Stimulated activated CD4-positive, alpha-beta T cell treated with anti-CD3 and anti-CD28 coated beads, Interleukin-12 subunit alpha, Interleukin-12 subunit beta, amount 100 ng/mL, for 48 hours (primary cell): ENCODE measurements around the gene C19orf33.

Experiments
- DNase-seq, 3 donors: peaks; one replicate each; pipeline ENCODE4 v3.0.0-alpha.2; 2020; ENCODE audit warnings: low read depth in 2 of 3, low spot score in 1 of 3

Gene C19orf33

DNA sequence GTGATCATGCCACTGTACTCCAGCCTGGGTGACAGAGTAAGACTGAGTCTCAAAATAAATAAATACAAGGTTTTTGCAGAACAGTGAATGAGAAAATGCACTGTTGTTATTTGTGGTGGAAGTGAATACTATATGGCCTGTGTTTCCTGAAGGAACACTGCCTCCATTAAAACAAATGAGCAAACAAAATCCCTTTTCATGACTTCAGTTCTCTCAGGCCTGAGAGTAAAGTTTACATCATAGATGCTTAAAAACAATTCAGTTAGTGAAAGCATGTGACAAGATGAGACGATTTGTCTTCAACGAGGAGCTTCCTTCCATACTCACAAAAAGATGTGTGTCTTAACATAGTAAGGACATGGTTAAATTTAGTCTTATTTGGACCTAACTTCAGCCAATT, 25.3 kb upstream of the C19orf33 start:
- no peak for DNase-seq

DNA sequence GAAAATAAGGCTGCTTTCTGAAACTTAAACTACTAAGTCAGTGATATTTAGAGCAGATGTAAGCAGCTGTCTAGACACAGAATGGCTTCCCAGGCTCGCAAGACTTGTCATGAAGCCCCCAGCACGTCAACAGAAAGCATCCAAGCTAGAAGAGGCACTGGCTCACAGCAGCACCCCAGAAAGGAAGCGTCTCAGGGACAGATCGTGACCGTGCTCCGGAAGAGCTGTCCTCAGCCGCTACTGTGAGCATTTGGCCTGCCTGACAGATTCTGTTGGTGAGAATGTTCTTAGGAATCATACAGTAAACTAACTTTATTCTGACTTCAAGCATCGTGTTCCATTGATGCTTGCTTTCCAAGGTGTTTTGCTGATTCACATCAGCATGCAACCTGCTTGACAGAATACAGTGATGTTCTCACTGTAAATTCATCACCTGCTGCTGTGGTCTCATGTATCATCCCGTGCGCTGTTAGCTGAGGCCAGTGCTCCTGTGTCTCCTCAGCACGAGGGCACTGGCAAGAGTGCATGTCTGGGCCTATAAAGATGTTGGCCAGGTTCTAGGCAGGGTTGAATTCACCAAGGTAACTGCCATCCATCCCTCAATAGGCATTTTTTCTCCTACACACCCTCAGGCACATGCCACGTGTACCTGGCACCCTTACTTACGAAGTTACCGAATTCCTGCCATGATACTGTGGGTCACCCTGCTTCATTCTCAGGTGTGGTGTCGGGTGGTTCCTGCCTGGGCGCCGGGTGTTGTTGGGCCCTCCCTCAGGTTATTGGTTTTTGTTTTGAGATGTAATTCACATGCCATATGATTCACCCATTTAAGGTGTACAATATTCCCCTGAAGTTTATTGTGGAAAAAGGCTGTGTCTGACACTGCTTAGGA, 23.8 kb upstream of the C19orf33 start:
- no peak for DNase-seq

DNA sequence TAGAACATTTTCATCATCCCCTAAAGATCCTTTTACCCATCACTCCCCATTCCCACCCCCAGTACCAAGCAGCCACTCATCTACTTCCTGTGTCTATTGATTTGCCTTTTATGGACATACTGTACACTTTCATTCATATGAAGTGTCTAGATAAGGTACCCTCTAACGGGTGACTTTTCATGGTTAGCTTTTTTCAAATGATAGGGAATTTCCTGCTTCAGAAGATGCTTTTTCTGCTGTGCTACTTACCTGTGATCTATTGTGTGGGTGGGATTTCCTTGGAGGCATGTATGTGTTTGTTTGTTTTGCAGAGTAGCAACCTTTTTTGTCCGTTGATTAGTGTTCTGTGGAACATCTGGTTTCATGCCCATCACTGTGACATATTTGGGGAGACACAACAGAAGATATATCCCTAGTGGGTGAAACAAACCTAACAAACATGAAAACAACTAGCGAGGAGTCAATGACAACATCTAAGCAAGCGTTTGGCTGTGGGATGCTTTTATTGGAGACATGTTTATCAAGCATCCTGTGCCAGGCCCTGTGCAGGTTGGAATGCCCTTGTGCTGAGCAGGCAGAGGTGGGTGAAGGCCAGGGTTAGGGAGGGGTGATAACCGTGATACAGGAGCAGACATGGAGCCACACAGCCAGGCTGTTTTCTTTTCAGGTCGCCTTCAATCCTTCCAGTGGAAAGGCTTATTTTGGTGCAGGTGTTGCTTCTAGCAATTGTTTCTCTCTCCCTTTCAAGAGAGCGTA, 22.1 kb upstream of the C19orf33 start:
- no peak for DNase-seq

DNA sequence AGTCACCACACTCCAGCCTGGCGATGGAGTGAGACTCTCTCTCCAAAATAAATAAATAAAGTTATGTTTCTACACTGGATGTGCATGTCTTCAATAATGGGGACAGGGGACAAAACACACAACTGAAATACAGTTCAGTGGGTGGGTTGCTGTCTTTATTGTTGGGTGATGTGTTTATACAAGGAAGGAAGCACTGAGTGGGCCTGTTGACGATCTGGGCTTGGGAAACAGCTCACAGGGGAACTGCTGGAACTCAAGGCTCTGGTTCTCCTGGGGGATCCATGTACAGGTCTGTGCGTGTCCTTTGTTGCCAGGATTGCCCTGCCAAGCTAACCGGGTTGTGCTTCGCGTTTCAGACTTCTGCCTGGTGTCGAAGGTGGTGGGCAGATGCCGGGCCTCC, 20.8 kb upstream of the C19orf33 start:
- DNase-seq = no peak

DNA sequence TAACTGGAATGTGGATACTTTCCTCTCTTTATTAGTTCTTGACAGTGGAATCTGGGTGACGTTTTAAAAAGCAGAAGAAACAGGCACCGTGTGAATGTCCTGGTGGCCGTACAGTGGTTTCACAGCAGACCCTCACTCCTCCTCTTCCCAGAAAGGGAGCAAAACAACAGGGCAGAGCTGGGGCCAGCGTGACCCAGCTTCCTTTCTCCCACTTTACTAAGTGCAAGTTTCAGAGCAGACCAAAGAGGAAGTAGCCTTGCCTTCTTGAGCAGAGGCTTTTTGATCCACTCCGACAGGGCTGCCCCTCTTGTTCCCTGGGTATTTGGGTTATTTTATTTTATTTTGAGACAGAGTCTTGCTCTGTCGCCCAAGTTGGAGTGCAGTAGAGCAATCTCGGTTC, 19.6 kb upstream of the C19orf33 start:
- no peak for DNase-seq

DNA sequence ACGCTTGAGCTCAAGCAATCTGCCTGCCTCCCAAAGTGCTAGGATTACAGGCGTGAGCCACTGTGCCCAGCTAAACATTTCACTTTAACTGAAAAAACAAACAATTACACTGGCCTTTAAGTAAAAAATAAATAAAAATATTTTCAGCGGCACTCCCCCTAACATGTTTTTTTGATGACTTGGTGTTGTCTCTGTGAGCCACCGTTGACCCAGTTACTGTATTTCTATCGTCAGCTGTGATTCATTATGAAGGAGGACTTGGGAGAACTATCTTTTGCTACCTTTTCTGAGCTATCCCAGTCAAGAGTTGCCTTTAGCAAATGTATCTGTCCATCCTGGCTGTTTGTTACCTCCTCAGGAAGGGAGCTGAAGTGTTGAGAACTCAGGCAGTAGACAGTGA, 18.5 kb upstream of the C19orf33 start:
- DNase-seq = no peak

DNA sequence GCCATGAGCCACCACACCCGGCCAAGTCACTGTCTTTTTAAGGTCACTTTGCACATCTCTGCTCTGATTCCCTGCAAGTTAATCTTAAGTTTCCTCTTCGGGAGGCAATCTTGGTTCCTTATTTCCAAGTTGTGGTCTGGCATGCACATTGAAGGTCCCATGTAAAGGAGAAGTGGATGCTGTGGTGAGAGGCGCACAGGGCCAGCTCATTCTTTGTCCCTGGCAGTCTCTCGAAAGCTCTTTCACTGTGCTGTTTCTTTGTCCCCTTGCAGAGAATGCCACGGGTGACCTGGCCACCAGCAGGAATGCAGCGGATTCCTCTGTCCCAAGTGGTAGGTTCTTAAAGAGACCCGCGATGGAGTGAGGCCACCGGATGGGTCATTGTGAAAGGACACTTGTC, 16.4 kb upstream of the C19orf33 start:
- no peak for DNase-seq

DNA sequence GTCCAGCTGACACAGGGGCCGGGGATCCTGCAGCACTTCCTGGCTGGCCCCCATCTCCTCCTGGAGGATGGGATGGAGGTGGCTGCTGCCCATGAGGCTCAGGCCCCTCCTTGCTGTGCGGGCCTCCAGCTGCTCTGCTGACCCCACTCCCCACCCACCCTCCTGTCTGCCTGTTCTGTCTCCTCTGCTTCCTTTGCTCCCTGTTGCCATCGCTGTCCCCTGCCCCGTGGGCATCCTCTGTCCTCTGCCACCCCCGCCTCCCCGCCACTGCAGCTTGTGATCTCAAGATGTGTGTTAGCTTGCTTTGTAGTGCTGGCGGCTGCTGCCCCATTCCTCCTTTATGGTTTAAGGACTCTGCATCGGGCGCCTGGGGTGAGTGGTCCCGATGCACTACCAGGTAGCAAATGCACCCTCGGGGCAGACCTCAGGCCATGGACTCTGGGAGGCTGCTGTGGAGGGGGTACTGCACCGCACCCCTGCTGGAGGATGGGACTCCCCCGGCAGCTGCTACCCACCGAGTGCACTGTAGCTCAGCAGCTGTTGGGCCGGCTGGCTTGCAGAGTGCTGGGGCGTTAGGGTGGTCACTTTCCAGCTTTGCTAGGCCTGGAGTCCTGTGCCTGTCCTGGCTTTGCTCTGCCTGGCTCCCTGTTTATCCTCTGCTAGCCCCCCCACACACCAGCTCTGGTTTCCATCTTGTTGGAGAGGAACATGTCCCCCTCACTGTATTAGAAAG, 15.8 kb upstream of the C19orf33 start:
- no peak for DNase-seq

DNA sequence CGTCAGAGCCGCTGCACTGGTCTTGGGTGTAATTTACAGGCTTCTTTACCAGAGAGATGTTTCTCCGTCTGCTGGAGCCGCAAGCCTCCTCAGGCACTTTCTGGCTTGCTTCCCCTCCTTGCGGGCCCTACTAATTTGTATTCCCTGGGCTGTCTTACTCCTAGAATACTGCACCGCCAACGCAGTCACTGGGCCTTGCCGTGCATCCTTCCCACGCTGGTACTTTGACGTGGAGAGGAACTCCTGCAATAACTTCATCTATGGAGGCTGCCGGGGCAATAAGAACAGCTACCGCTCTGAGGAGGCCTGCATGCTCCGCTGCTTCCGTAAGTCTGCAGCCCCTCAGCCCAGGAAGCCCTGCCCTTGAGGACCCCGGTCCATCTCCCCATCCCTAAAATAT, 14.1 kb upstream of the C19orf33 start:
- no peak for DNase-seq

DNA sequence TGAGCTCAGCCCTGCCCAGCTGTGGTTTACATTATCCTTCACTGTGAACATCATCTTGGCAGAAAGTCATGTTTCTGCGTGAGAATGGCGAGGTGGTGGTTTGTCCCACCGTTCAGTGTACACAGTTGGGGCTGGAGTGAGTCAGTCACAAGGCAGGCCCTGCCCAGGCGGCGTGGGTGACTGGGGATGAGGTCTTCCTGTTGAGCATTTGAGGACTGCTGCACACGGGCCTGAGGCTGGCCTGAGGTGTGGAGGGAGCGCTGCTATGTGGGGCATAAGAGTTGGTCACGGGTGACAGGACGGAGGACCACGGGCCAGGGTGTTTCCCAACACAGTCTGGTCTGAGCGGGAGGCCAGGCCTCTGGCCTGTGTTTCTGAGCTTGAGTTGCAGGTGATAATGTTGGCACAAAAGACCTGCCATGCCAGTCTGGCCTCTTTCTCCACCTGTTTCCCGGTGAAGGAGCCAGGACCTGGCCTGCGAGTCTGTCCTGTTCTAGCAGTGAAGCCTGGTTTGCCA, 13.4 kb upstream of the C19orf33 start:
- DNase-seq = no peak

DNA sequence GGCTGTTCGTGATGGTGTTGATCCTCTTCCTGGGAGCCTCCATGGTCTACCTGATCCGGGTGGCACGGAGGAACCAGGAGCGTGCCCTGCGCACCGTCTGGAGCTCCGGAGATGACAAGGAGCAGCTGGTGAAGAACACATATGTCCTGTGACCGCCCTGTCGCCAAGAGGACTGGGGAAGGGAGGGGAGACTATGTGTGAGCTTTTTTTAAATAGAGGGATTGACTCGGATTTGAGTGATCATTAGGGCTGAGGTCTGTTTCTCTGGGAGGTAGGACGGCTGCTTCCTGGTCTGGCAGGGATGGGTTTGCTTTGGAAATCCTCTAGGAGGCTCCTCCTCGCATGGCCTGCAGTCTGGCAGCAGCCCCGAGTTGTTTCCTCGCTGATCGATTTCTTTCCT, 12.2 kb upstream of the C19orf33 start:
- DNase-seq = no peak

DNA sequence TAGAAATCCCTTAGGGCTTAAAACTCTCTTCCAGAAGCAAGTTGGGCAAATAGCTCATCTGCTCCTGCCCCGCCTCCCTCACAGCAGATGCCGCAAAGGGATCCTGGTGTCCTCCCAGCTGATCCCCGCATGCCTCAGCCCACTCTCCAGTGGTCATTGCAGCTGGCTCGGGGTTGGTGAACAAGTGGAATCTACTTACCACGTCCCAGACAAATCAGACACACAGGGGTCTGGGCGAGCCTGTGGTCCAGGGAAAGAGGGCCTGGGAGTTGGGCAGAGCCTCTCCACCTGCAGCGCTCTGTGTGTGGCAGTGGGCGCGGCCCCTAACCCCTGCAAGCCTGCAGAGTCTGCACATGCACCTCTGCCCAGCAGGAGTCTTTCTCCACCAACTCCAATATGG, 10.8 kb upstream of the C19orf33 start:
- no peak for DNase-seq

DNA sequence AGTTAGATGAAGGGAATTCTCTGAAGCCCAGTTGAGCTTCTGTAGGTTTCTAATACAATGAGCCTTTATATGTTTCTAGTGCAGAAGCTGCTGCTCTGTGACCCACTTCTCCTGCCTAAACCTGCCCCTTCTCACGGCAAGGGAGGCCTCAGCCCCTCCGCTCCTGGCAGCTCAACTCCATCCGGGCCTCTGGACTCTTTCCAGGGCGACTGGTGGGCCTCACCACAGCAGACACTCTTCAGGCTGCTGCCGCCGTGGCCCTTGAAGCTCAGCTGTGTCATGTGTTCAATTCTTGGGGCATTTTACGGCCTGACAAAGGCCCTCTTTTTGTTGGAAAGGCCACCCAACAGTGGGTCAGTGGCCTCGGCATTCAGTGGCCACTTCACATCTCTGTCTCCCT, 10.0 kb upstream of the C19orf33 start:
- no peak for DNase-seq

DNA sequence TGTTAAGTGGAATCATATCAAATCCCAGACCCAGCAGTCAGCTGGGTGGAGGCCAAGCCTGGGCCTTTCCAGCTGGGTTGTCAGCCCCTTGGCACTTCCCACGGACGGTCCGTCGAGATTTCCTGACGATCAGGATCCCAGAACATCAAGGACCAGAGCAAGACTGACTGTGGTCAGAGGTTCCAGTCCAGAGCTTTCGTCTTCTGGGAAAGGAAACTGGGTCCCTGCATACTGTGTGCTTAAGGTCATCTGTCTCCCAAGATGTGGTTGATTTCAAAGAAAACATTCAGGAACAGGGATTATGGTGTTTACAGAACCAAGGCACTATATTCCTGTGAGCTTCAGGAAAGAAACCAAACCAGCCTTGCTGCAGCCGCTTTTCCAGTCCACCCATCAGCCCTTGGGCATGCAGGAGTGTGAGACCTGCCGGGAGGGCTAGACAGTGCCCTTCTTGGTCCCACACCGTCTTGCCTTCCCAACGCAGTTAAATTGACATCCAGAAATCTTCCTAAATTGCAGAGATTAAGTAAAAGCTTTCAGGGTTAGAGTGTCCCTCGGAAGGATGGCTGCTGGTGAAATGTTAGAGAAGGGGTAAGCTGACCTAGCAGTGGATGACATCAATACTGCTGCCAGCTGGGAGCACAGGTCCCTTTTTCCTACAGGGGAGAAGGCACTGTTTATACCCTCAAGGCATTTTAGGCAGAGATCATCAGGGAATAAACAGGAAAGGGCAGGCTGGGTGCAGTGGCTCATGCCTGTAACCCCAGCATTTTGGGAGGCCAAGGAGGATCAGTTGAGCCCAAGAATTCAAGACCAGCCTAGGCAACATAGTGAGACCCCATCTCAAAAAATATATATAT, 5.0 kb upstream of the C19orf33 start:
- DNase-seq = no peak

DNA sequence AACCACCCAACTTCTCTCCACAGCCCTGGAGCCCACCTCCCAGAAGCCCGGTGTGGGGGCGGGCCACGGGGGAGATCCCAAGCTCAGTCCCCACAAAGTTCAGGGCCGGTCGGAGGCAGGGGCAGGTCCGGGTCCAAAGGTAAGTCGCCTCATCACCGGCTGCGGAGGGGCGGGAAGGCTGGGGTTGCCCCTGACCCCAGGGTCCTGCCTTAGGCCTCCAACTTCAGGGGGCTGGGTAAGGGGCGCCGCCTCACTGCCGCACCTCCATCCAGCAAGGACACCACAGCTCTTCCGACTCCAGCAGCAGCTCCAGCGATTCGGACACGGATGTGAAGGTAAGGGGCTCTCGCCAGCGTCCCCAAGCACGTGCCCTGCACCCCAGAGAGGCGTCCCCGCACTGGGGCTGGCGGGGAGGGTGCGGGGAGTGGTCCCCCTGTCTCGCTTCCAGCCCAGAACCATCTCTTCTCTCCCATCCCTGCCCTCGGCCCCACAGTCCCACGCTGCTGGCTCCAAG, 358 bp downstream of the C19orf33 start:
- DNase-seq = no peak

DNA sequence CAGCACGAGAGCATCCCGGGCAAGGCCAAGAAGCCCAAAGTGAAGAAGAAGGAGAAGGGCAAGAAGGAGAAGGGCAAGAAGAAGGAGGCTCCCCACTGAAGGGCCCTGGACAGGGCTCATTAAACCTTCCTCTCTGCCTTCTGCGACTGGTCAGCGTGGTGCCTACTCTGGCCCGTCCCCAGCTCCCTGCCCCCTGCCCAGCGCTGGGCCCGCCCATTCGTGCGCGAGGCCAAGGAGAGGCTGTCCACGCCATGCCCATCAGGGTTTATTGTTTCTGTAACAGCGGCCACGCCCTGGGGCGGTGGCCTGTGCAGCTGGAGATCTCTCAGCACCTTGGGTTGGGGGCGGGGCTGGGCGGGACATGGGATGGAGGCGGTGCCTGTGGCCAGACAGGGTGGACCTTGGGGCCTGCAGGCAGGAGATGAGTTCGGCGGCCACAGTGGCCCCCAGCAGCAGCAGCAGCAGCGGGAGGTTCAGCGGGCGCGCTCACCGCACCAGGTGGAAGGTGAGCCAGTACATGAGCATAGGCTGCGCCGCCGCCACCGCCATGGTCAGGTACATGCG, 897 bp downstream of the C19orf33 start:
- no peak for DNase-seq

DNA sequence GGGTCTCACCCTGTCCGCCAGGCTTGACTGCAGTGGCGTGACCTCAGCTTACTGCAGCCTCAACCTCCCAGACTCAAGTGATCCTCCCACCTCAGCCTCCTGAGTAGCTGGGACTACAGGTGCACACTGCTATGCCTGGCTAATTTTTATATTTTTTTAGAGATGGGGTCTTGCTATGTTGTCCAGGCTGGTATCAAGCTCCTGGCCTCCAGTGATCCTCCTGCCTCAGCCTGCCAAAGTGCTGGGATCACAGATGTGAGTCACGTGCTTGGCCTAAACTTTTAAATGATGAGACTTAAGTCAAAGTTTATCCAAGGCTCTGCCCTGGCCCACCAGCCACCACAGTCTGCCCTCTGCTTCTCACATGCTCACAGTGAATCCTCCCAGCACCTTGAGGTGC, 2.2 kb downstream of the C19orf33 start:
- DNase-seq = no peak

DNA sequence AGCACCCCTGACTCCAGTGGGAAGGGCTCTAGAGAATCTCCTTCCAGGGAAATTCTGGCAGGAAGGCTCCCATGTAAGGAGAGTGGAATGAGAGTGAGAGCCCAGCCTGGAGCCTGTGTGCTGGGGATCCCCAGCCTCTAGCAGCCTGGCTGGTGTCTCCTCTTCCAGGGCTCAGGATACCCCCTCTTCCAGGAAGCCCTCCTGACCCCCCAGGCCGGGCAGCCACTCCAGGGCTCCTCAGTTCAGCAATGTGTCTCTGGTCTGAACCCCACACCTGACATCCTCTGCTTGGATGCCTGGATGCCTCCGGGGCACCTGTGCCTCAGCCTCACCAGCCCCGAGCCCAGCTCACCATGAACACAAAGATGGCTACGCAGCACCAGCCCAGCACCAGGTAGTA, 3.0 kb downstream of the C19orf33 start:
- no peak for DNase-seq

DNA sequence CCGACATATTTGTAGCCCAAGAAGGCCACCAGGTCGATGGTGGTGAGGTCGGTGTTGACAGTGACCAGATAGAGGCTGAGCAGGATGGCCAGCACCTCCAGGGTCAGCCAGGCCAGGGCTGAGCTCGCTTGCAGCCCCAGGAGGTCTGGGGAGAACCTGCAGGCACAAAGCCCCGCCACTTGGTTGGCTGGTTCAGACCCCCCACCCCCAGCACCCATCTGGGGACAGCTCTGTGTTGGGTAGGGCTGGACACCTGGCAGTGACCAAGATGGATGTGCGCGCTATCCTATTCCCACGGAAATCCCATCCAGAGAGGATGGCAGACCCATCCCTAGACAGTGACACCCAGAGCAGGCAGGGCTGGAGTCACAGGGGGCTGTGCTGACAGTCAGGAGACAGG, 3.5 kb downstream of the C19orf33 start:
- DNase-seq = no peak
